HG03457 (cell line): Measurements from ENCODE around the gene PRKAB2.
"Not testable (repeated sequence)": the region's sequence is repeated elsewhere in the genome, so short reads cannot be mapped to it uniquely, and the experiment has no call there.

Source experiments
- ATAC-seq: cut with Tn5 transposase; IDR thresholded peaks from one replicate; pipeline ENCODE4 v1.9.1; 2021; ENCODE audit warnings: moderate number of reproducible peaks; ENCODE audit not compliant: unreplicated experiment

The PRKAB2 gene

DNA sequence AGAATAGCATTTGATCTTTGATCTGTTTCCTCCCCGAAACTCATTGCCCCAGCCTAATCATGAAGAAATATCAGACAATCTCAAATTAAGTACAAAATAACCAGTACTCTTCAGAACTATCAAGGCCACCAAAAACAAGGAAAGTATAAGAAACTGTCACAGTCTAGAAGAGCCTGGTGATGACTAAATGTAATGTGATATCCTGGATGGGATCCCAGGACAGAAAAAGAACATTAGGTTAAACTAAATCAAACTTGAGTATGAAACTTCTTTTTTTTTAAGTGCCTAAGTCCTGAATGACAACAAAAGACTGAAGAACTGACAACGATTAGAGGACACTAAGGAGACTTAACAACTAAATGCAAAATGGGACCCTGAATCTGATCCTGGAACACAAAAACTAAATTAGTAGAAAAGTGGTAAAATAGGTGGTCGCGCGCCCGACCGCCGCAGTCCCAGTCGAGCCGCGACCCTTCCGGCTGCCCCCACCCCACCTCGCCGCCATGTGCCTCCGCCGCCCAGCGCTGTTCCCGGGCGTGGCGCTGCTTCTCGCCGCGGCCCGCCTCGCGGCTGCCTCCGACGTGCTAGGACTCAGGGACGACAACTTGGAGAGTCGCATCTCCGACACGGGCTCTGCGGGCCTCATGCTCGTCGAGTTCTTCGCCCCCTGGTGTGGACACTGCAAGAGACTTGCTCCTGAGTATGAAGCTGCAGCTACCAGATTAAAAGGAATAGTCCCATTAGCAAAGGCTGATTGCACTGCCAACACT, 5.5 kb upstream of the PRKAB2 start:
- ATAC-seq = no peak

- ATAC-seq = peak; percentile 23
These were observed 687 bp downstream of the PRKAB2 start for GRCh38 chr1:147171399-147172167.

DNA sequence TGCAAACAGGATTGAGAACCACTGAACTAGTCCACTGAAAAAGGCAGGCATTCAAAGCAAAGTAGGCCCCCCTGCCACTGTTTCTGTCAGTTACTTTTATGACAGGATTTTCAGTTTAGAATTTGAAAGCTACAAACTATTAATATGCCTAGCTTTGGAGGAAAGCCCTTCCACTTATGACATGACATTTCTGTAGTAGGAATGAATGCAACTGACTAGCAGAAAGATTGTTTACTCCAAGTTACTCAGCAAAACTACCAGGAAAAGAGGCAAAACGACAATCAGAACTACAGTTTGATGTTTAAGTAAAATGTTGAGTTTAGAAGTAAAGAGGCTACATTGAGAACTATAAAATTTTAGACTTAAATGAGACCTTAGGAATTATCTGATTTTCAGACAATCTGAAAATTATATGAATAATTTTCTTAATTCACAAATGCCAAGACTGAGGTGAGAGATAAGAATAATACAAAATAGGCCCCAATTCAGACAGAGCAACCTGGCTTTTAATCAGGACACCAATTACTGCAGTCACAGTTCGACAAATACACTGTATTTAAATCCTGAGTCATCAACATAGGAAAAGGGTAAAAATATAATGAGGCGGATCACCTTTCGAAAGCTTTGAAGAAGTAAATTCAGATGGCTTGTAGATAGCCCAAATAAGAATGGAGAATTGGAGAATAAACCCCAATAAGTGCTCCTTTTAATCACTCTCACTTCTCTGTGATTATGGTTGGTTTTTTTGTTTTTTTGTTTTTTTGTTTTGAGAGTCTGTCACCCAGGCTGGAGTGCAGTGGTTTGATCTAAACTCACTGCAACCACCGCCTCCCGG, 2.2 kb downstream of the PRKAB2 start:
- no peak for ATAC-seq

GRCh38 chr1:147169171-147169570, 3.1 kb downstream of the PRKAB2 start:
- no peak for ATAC-seq

- no peak for ATAC-seq
These were observed 3.6 kb downstream of the PRKAB2 start for GRCh38 chr1:147168626-147169058.

DNA sequence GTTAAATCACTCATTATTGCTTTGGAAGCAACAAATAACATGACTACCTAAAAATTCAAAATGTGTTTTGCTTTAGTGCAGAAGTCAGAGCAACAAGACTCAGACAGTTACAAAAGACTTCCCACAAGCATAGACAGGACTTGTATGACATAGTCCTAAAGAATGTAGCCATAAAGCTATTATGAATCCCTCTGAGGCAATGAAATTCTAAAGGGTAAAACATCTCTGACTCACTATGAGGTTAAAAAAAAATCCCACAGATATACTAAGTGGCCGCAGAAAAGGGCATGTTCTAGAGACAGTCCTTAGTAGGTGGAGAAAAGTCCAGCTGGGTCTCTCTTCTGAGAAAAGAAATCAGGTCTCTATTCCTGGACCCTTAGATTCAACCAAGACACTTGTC, 4.9 kb downstream of the PRKAB2 start:
- ATAC-seq = no peak

- no peak for ATAC-seq
These were observed 9.3 kb downstream of the PRKAB2 start for GRCh38 chr1:147163019-147163418.

GRCh38 chr1:147162093-147162492, 10.2 kb downstream of the PRKAB2 start:
- no peak for ATAC-seq

GRCh38 chr1:147157116-147157515, 15.2 kb downstream of the PRKAB2 start:
- ATAC-seq = not testable (repeated sequence)

DNA sequence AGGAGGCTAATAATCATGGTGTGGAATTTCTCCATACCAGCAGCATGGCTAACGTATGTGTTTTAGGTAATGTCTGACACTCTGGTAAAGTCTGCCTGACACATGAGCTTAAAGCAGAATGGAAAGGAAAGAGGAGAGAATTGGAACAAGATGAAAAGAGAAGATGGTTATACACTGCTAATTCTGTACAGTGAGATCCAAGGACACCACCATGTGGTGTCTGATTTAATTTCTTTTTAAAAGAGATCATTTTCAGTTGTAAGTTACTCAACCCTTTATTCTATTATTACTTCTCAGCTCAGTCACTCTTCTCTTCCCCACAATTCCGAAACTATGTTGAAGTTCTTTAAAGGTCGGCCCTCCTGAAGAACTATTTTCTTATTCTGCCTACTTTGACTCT, 15.6 kb downstream of the PRKAB2 start:
- no peak for ATAC-seq

DNA sequence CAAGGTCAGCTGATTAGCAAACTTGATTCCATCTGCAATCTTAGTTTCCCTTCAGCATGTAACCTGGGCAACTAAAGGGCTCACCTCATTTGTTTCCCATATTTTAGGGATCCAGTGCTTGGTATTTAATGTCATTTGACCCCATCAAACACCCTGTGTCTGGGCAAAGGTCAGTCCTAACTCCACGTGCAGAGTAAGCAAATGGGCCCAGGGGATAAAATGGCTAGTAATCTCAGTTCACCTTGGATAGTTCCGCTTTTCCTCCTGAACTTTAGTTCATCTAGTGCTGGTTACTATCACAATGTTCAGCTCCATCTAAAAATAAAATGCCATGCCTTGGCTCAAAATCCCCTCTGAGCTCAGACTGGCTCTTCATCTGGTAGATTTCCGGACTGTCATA, 19.5 kb downstream of the PRKAB2 start:
- no peak for ATAC-seq

GRCh38 chr1:147151244-147151643, 21.0 kb downstream of the PRKAB2 start:
- no peak for ATAC-seq

- no peak for ATAC-seq
These were observed 29.4 kb downstream of the PRKAB2 start for GRCh38 chr1:147142886-147143285.

DNA sequence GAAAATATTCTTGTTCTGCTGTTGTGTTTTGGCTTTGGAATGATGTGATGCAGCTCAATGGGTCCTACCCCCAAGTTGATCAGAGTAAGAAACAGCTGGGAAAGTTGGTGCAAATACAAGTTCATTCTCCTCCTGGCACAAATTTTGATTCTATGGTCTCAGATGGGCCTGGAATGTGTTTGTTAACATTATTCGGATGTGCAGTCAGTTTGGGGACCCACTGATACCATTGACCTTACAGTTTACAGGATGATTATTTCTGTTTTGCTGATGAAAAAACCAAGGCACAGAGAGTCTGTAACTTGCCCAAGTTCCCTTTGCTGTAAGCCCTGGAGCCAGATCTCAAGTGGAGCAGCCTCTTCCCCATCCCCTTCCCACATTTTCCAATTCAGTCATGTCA, 41.5 kb downstream of the PRKAB2 start:
- not testable (repeated sequence) for ATAC-seq

DNA sequence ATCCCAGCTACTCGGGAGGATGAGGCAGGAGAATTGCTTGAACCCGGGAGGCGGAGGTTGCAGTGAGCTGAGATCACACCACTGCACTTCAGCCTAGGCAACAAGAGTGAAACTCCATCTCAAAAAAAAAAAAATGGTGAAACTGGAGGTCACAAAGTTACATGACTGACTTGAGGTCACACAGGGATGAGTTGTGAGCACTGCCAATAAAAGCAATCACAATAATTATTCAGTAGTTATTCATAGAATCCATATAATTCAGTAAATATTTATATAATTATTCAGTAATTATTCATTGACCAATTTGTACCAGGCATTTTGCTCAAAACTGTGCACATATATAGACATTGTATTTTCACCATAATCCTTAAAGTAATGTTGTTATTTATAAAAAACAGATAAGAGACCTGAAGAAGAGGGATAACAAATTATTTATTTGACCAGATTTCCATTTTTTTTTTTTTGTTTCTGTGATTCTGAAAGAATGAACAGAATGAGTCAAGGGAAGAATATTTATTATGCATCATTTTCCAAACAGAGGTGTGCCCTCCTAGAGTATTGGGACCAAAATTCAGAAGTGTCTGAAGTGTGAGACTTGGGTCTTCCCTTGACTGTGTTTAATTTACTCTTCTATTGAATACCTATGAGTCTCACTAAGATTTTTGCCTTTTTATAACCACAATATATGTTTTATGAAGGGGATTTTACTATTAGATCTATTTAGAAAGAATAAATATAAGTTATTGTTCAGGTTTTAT, 43.0 kb downstream of the PRKAB2 start:
- ATAC-seq = no peak

DNA sequence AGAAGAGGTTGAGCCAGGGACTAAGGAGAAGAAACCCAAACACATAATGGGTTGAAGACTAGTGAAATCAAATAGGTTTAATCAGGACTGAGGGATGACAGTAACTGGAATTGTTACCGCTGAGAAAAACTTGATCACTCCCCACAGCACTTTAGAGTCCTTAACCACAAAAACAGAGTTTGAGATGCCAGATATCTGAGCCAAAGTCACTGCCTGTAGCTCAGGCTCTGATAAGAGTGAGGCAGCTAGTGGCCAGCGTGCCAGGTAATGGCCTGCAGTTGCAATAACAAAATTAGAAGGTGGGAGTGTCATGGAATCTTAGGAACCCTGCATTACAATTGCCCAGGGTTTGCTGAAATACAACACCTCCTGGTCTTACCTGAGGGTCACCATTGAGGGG, 48.0 kb downstream of the PRKAB2 start:
- no peak for ATAC-seq

- ATAC-seq = no peak
These were observed 55.2 kb downstream of the PRKAB2 start for GRCh38 chr1:147117109-147117508.

- no peak for ATAC-seq
These were observed 56.8 kb downstream of the PRKAB2 start for GRCh38 chr1:147115496-147115895.

DNA sequence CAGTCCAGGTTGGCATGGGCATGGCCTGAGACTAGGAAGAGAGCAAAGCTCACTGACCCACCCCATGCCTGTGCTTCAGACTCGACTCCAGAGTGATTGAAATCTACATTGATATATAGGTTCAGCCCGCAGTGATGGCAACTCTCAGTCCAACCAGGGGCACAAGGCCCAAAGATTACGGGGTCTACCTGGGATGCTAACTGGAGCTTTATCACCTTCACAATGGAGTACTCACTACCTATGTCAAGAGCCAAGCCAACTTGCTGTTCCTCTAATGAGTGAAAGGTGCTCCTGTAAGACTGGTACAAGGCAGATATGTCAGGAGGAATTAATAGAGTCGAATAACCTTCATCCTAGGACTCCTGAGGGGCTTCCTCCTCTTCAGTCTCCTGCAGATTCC, 57.2 kb downstream of the PRKAB2 start:
- not testable (repeated sequence) for ATAC-seq

DNA sequence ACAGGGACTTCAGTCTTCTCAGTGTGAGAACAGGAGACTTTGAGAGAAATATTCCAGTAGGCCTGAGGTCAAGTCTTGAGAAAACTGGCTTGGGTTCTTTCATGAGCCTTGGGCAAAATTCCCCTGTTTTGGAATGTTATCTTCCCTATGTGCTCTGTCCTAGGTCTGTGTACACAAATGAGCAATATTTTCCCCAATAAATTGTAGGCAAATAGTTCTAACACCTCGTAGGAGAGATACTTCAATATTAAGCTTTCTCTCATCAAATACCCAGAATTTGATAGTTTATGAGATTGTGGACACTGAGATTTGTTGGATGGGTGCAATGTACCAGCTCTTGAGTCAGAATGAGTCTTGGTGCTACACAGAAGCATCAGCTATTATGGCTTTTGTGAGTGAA, 57.9 kb downstream of the PRKAB2 start:
- ATAC-seq = not testable (repeated sequence)
